Central memory CD4-positive, alpha-beta T cell (primary cell): ENCODE results near the gene NPLOC4.

ENCODE experiments used
- DNase-seq: peaks from one replicate; pipeline ENCODE4 v3.0.0; 2022

Gene NPLOC4

GRCh38 chr17:81660441-81660840 lies 23.5 kb upstream of the NPLOC4 start:
- no peak for DNase-seq

GRCh38 chr17:81659038-81659437 lies 22.1 kb upstream of the NPLOC4 start:
- DNase-seq, result no peak

- DNase-seq, result no peak
Observed at GRCh38 chr17:81656835-81657234, 19.9 kb upstream of the NPLOC4 start.

DNA sequence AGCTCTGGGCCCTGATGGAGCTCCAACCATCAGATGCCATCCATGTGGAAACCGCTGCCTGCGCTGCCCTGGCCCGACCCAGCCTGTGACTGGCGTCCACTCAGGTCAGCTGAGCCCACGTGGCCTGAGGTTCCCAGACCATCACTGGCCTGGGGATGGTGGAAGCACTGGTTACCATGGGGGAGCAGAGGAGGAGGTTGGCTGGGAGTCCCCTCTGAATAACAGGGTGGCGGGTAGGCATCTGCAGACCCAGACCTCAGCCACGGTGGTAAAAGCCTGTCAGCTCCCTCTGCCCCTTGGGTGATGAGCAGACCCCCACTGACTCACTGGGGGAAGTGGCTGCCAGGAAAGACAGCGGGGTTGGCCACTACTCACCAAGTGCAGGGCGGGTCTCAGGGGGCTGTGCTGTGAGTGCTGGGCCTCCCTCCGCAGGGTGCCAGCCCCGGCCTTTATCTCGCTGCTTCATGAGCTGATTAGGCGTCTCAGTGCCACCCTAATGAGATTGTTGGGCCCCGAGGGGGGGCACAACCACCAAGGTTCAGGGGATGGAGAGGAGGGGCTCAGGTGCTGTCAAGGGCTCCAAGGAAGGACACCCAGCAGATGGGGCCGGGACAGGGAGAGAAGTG lies 19.3 kb upstream of the NPLOC4 start, which contains the start of gene PDE6G:
PDE6G (minus strand) TSS at position 425 of the 626 bp plus-strand sequence. CDS start 3,237 bp downstream, outside the sequence.
- no peak for DNase-seq

GRCh38 chr17:81655378-81656117 lies 18.6 kb upstream of the NPLOC4 start:
- no peak for DNase-seq

DNA sequence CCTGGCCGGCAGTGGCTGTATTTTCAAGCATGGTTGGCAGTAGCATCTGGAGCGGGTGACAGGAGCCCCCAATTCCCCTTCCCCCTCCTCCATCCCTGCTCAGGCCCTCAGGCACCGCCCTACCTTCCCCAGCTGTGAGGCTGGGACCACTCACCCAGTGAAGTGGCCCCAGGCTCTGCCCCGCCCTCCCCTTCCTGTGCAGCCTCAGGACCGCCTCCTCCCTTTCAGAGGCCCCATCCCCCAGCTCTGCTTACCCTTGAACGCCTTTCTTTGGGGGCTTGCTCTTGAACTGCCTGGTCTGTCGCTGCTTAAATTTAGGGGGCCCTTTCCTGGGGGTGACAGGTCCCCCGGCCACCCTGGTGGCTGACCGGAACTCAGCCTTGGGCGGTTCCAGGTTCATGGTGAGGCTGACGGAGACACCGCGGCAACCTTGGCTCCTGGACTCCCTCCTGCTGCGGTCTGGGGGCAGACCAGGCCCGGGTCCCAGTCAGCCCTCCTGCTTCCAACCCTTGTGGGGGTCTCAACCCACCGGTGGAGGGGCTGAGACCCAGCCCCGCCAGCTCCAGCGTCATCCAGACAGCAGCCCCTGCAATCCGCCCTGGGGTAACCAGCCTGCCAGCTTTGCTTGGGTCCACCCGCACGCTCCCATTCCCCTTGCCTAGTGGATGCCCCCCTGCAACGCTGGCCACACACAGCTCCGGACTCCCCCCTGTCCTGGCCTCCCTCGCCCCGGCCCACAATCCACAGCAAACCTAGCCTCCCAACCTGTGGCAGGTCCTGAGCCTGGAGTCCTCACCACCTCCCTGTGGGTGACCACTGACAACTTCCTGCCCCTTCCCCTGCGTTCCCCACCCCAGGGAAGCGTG lies 16.2 kb upstream of the NPLOC4 start:
- no peak for DNase-seq

DNA sequence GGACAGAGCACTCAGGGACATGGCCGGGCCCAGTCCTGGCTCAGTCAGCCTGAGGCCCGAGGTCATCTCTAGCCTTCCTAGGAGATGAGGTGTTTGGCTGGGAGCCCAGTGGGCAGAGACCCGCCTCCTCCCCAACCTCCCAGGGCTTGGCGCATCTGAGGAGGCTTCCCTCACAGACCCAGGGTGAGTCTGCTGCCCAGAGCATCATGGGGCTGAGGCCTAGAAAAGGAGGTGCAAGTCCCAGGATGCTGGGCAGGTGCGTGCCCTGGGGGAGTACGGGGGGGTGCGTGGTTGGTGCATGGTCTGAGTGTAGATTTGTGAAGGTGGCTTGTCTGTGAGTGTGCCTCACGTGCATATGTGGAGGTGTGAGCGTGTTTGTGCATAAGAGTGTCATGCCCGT lies 14.8 kb upstream of the NPLOC4 start:
- DNase-seq, result no peak

DNA sequence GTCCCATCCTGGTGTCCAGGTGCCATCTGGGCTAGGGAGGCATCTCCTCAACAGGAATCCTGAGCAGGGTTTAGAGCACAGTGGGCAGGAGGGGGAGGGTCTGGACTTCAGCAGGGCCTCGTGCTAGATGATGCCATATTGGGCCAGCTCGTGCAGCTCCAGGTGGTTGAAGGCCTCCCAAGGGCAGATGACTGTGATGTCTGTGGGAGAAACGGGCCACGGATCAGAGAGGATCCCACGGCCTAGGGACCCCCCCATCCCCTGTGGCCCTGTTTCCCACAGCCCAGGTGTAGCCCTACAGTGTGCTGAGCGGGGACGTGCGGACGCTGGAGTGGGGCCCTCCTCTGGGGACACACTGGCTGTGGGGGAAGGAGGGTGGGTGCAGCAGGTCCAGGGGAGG lies 14.0 kb upstream of the NPLOC4 start:
- no peak for DNase-seq

GRCh38 chr17:81648707-81649085 lies 11.8 kb upstream of the NPLOC4 start:
- no peak for DNase-seq

DNA sequence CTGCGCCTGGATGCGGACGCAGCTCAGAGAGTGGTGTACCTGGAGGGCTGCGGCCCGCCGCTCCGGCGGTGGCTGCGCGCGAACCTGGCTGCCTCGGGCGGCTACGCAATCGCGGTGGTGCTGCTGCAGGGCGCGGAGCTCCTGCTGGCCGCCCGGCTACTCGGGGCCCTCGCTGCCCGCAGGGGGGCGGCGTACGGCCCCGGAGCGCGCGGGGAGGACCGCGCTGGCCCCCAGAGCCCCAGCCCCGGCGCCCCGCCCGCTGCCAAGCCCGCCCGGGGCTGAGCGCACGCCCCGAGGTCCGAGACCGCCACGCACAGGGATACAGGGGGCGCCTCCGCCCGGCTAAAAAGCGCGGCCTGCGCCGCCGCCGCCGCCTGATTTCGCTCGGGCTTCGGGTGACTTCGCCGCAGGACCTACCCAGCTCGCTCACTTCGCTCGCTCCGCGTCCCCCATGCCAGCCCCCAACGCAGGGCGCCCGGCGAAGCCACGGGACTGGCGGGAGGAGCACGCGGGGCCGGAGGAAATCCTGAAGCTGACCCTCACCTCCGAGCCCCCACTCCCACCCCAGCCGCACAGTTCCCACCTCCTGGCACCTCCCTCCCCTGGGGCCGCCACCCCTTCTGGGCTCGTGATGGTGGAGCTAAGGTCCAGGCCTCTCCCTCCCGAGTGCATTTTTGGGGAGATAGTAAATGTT lies 11.2 kb upstream of the NPLOC4 start:
- DNase-seq, result no peak

DNA sequence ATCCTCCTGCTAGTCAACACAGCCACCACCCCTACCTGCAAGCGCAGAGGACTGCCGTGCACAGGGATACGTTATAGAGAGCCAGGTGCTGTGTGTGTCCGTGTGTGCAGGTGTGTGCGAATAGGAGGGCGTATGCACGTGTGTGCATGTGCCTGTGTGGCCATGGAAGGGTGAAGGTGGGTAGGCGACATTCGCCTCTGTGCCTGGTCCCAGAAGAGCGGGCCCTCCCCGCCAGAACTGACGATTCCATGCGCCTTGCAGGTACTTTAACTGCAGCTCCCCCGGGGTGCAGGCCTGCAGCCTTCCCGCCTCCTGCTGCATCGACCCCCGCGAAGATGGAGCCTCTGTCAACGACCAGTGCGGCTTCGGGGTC lies 10.7 kb upstream of the NPLOC4 start:
- DNase-seq, result no peak

DNA sequence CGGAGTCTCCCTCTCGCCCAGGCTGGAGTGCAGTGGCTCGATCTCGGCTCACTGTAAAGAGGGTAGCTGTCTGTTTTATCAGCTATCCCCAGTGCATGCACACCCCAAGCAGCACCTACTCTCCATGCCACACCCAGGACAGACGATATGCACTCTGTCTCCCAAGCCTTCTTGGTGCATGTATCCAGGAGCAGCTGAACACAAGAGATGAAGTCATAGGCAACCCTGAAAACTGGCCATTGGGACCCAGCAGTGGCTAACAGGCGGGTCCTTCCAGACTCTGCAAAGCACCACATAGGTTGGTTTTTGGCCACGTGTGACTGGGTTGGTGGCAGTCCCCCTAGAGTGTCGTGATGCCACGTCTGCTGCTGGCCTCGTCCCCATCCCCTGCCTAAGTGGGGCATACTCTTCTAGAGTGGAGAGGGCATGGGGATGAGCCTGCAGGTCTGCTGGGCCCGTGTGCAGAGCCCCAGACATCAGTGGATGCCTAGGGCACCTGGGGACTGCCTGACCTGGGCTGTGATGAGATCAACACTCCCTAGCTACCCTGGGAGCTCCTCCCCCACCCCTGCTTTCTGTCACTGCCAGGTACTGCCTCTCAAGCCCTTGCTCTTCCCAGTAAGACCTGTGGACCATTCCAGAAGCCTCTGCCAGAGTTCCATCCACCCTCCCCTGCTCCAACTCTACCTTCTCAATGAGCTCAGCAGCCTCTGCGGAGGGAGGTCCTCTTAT lies 10.1 kb upstream of the NPLOC4 start:
- no peak for DNase-seq

- no peak for DNase-seq
Observed at GRCh38 chr17:81644976-81645952, 8.4 kb upstream of the NPLOC4 start.

- no peak for DNase-seq
Observed at GRCh38 chr17:81644496-81644895, 7.6 kb upstream of the NPLOC4 start.

DNA sequence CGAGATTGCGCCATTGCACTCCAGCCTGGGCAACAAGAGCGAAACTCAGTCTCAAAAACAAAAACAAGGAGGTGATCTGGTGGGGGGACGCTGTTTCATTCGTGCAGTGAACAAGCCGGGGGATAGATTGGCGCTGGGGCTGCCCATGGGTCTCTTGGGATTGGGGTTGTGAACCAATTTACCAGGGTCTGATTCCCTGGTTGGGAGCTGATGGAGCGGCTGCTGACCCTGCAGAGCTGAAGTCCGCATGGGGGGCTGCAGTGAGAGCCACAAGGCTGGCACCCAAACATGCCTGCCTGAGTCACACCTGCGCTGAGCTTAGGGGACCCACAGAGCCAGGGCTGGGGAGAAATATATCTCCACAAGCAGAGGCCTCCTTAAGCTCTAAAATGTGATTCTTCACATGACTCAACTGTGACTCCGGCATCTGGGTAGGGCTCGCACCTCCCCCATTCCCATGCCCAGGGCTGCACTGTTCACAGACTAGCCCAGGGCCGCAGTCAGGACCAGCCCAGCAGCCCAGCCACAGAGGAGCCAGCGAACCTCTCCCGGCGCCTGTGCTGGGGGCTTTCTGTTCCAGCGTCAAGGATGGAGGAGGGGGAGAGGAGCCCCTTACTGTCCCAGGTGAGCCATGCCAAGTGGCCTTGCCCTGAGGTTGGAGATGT lies 5.0 kb upstream of the NPLOC4 start:
- DNase-seq, result no peak

- no peak for DNase-seq
Observed at GRCh38 chr17:81640011-81640410, 3.1 kb upstream of the NPLOC4 start.

- DNase-seq, result no peak
Observed at GRCh38 chr17:81638683-81639082, 1.8 kb upstream of the NPLOC4 start.

GRCh38 chr17:81635973-81636504 lies 873 bp downstream of the NPLOC4 start:
- DNase-seq, result no peak

GRCh38 chr17:81635431-81635830 lies 1.5 kb downstream of the NPLOC4 start:
- no peak for DNase-seq

DNA sequence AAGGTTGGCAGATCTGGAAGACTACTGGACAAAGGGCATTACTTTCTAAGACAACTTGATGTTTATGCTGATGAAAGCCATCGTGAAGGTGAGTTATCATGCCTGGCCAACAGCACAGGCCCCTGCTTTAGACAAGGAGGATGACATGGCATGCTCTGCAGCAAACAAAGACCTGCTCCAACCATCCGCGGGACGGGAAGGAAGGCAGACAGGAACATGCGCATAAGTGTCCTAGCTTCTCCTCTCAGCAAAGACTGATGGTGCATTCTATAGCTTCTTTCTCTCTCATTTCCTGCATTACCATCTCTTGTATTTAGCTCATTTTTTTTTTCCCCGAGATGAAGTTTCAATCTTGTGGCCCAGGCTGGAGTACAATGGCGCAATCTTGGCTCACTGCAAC lies 5.4 kb downstream of the NPLOC4 start:
- DNase-seq, result no peak
